HG02763 (cell line): ENCODE measurements around the gene CYTH3.
"Not testable (repeated sequence)": the region's sequence is repeated elsewhere in the genome, so short reads cannot be mapped to it uniquely, and the experiment has no call there.

ENCODE experiments used
- ATAC-seq: cut with Tn5 transposase; IDR thresholded peaks from one replicate; pipeline ENCODE4 v1.9.1; 2021; ENCODE audit warnings: mild to moderate bottlenecking, moderate library complexity; ENCODE audit not compliant: unreplicated experiment

Gene CYTH3, protein sequence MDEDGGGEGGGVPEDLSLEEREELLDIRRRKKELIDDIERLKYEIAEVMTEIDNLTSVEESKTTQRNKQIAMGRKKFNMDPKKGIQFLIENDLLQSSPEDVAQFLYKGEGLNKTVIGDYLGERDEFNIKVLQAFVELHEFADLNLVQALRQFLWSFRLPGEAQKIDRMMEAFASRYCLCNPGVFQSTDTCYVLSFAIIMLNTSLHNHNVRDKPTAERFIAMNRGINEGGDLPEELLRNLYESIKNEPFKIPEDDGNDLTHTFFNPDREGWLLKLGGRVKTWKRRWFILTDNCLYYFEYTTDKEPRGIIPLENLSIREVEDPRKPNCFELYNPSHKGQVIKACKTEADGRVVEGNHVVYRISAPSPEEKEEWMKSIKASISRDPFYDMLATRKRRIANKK

DNA sequence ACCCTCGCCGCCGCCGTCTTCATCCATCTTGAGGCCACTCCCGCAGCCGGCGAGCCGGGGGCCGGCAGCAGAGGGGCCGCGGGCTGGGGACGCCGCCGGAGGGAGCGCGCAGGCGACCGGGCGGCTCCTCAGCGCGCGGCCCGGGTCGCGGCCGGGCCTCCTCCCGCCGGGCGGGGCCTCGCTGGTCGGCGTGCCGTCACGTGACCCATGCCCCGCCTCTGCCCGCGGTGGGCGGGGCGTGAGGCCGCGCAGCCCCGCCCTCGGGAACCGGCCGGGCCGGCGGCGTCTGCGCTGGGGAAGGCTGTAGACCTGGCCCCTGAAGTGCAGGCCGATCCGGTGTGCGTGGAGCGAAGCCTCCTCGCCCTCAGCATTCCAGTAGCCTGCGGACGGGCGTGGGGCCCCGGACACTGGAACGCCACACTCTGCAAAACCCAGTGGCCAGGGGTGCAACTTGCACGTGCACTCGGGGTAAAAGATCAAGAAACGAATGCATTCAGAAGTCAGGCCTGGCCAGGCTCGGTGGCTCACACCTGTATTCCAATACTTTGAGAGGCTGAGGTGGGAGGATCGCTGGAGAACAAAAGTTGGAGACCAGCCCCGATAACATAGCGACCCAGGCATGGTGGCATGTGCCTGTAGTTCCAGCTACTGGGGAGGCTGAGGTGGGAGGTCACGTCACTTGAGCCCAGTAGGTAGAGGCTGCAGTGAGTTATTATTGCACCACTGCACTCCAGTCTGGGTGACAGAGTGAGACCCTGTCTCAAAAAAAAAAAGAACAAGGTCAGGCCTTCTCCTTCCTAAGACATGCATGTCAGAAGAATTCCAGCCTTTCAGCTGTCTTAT, at the start of gene CYTH3:
Gene CYTH3 (minus strand): TSS at position 144 of the 843 bp plus-strand sequence. CDS start 117 bp downstream, at position 27.
- ATAC-seq: peak; percentile 77

DNA sequence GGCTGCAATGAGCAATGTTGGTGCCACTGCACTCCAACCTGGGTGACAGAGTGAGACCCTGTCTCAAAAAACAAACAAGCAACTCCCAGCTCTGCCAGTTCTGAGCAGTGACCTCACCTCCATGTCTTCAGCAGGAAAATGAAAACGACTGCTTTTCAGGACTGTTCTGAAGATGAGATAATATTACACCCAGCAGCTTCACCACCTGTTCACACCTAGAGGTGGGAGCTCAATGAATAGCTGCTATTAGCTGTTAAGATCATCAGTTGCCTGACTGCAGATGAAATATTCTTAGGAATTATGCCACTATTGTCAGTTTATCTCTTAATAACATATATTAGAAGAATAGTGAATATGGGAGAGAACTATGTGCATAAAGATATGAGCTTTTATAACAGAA, 48.4 kb upstream of the CYTH3 start:
- no peak for ATAC-seq

GRCh38 chr7:6317797-6318438, 45.5 kb upstream of the CYTH3 start:
- no peak for ATAC-seq

DNA sequence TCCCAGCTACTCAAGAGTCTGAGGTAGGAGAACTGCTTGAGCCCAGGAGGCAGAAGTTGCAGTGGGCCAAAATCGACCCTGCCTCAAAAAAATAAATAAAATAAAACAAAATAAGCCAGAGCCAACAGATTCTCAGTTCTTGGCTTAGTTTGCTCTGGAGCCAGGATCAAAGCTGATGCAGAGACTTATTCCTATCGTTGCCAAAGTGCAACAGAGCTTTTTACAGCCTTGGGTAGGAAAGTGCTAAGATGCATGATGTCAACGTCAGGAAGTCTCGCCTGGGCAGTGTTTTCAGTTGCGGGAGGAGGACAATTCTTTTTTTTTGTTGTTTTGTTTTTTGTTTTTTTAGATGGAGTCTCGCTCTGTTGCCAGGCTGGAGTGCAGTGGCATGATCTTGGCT, 43.8 kb upstream of the CYTH3 start:
- ATAC-seq: no peak

- ATAC-seq: no peak
Measured at GRCh38 chr7:6315746-6316145, 43.3 kb upstream of the CYTH3 start.

DNA sequence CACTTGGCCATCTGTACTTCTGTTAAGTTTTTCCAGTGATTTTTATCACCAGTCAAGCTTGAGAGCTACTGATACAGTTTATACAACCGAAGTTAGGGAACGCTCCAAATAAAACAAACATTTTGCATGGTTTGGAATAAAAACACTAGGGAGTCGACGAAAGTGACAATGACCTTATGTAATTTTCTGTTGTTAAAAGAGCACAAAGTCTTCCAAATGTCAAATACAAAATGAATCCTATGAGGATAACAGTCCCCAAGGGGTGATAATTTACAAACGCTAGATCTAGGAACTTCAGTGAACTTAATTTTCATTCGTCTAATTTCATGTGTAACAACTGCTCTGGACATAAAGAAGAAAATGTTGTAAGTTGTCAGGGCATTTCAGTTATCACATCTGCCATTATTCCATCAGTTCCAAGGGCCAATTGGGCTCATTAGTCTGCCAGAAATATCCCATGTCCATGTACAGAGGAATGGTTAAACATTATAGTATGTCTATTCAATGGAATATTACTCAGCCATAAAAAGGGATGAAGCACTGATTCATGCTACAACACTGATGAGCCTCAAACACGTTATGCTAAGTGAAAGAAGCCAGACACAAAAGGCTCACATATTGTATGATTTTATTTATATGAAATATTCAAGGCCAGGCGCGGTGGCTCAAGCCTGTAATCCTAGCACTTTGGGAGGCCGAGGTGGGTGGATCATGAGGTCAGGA, 38.0 kb upstream of the CYTH3 start:
- ATAC-seq: no peak

- no peak for ATAC-seq
Measured at GRCh38 chr7:6307762-6308161, 35.3 kb upstream of the CYTH3 start.

DNA sequence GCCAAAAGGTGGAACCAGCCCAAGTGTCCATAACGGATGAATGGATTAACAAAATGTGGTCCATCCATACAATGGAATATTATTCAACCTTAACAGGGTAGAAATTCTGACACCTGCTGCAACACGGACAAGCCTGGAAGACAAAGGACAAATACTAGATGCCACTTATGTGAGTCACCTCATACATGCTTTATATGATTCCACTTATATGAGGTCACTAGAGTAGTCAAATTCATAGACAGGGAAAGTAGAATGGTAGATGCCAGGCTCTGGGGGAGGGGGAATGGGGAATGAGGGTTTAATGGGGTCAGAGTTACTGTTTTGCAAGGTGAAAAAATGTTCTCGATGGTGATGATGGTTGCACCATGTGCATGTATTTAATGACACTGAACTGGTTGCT, 34.0 kb upstream of the CYTH3 start:
- no peak for ATAC-seq

GRCh38 chr7:6305330-6305729, 32.9 kb upstream of the CYTH3 start:
- ATAC-seq: no peak

DNA sequence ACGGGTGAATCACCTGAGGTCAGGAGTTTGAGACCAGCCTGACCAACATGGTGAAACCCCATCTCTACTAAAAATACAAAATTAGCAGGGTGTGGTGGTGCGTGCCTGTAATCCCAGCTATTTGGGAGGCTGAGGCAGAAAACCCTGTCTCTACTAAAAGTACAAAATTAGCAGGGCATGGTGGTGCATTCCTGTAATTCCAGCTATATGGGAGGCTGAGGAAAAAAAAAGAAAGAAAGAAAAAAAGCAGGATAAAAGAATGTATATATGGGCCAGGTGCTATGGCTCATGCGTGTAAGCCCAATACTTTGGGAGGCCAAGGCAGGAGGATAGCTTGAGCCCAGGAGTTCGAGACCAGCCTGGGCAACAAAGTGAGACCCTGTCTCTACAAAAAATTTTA, 29.0 kb upstream of the CYTH3 start:
- not testable (repeated sequence) for ATAC-seq

- ATAC-seq: no peak
Measured at GRCh38 chr7:6299774-6300173, 27.4 kb upstream of the CYTH3 start.

- ATAC-seq: no peak
Measured at GRCh38 chr7:6294839-6295238, 22.4 kb upstream of the CYTH3 start.

DNA sequence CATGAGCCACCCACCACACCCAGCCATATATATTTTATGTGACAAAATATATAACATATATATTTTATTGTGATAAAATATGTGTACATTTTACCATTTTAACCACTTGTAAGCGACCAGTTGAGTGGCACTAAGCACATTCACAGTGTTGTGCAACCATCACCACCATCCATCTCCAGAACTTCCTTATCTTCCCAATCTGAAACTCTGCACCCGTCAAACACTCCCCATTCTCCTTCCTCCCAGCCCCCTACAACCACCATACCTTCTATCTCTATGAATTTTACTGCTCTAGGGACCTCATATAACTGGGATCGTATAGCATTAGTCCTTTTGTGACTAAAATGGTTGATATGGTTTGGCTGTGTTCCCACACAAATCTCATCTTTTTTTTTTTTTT, 20.8 kb upstream of the CYTH3 start:
- no peak for ATAC-seq

- not testable (repeated sequence) for ATAC-seq
Measured at GRCh38 chr7:6291941-6292340, 19.5 kb upstream of the CYTH3 start.

GRCh38 chr7:6291531-6291930, 19.1 kb upstream of the CYTH3 start:
- no peak for ATAC-seq

- ATAC-seq: no peak
Measured at GRCh38 chr7:6290319-6290741, 17.9 kb upstream of the CYTH3 start.

- no peak for ATAC-seq
Measured at GRCh38 chr7:6288270-6288860, 15.9 kb upstream of the CYTH3 start.

GRCh38 chr7:6286486-6286885, 14.1 kb upstream of the CYTH3 start:
- no peak for ATAC-seq

GRCh38 chr7:6284461-6285360, 12.3 kb upstream of the CYTH3 start:
- no peak for ATAC-seq

- ATAC-seq: no peak
Measured at GRCh38 chr7:6284055-6284400, 11.6 kb upstream of the CYTH3 start.
